Measurements from ENCODE around the gene FYN. TPM values are rescaled to one million over a fixed set of nuclear protein-coding genes. Genes with fewer than 3 reads are reported as not detected.

Gene FYN
- total and polyA plus RNA-seq, 9 of the 15 experiments (the other 6 are each of a cell fraction or from before 2014, with no cell fraction given): 2.9 to 22.1 (median 11.4) TPM

DNA sequence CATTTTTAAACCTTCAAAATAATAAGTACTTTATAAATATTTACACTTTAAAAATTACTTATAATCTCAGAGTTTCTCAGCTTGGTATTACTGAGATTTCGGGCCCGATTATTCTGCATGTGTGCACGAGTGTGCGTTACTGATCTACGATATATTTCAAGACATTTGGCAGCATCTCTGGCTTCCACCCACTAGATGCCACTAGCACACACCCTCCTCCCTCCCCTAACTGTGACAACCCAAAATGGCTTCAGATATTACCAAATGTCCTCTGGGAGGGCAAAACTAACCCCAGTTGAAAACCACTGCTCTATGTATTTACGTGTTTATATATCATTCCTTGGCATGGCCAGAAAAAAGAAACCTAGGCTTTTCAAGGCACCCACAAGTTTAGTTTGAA lies 95.9 kb downstream of the FYN start (continued):
- TF ChIP-seq NCOA2 (IDR thresholded peaks at IDR 0.05; ENCODE audit: partially characterized antibody in 2 of 2): no peak
- peak in 1 of 2 experiments; percentile 51; a peak in 3 of 4 replicates for TF ChIP-seq RAD21 (CRISPR knock-in tag; conservative IDR thresholded peaks at IDR 0.05 in 1 of 2, IDR thresholded peaks at IDR 0.05 in 1 of 2)
- no peak for TF ChIP-seq TBP (optimal IDR thresholded peaks at IDR 0.05; ENCODE audit: low read depth, low read length)
- TF ChIP-seq CBX2 (IDR thresholded peaks at IDR 0.05; ENCODE audit: insufficient read depth, low read length, poor library complexity, severe bottlenecking): no peak
- no peak for TF ChIP-seq BACH1 (tag; IDR thresholded peaks at IDR 0.05)
- TF ChIP-seq, protein P1, sequence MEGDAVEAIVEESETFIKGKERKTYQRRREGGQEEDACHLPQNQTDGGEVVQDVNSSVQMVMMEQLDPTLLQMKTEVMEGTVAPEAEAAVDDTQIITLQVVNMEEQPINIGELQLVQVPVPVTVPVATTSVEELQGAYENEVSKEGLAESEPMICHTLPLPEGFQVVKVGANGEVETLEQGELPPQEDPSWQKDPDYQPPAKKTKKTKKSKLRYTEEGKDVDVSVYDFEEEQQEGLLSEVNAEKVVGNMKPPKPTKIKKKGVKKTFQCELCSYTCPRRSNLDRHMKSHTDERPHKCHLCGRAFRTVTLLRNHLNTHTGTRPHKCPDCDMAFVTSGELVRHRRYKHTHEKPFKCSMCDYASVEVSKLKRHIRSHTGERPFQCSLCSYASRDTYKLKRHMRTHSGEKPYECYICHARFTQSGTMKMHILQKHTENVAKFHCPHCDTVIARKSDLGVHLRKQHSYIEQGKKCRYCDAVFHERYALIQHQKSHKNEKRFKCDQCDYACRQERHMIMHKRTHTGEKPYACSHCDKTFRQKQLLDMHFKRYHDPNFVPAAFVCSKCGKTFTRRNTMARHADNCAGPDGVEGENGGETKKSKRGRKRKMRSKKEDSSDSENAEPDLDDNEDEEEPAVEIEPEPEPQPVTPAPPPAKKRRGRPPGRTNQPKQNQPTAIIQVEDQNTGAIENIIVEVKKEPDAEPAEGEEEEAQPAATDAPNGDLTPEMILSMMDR (IDR thresholded peaks at IDR 0.05 in 2 of 3, conservative IDR thresholded peaks at IDR 0.05 in 1 of 3; ENCODE audit: insufficient read depth in 2 of 3, low read depth in 1 of 3, low read length in 3 of 3): peak in 2 of 3 experiments; percentile 22 to 42; a peak in 3 of 6 replicates
- no peak for TF ChIP-seq E2F3 (CRISPR knock-in tag; IDR thresholded peaks at IDR 0.05)
- TF ChIP-seq ZNF77 (CRISPR knock-in tag; IDR thresholded peaks at IDR 0.05): no peak

Measured in K562 (cell line).